ENCODE results near the gene GIT2.
A peak's percentile ranks its signal among the peaks of the same experiment; 100 is the strongest.

The GIT2 gene

GRCh38 chr12:109883461-109883860, 112.7 kb downstream of the GIT2 start:
- H3F3A ChIP-seq (ENCODE audit: control insufficient read depth, insufficient read depth) = no peaks in the 10 kb centered on the region
- peaks cover 14% of the 10 kb centered on the region for H3K79me2 ChIP-seq (ENCODE audit: control insufficient read depth, low read length)
- no peaks in the 10 kb centered on the region for H3K9me2 ChIP-seq (replicated peaks; ENCODE audit: control insufficient read depth, low read length)
- no peak overlapping the region for H3K4me3 ChIP-seq (ENCODE audit: low read length)
- no peaks in the 10 kb centered on the region for H3K9me3 ChIP-seq (ENCODE audit: control insufficient read depth, insufficient read depth, low read length)
- no peak overlapping the region for H3K4me2 ChIP-seq (ENCODE audit: low read length)
- H3K27ac ChIP-seq (ENCODE audit: low read depth, low read length) = no peak overlapping the region
- H4K20me1 ChIP-seq (ENCODE audit: control insufficient read depth, insufficient read depth, low read depth, low read length) = no peaks in the 10 kb centered on the region
- H3K27me3 ChIP-seq (ENCODE audit: control insufficient read depth, low read length) = peaks cover 5% of the 10 kb centered on the region; the same call in 1 of the 2 replicates
- TF ChIP-seq CTCF (IDR thresholded peaks at IDR 0.05; ENCODE audit: low read depth, low read length, poor library complexity, severe bottlenecking) (no peak), EZH2phosphoT487 (IDR thresholded peaks at IDR 0.05; ENCODE audit: borderline replicate concordance, low read length) (no peak)
- peaks cover 27% of the 10 kb centered on the region for H3K4me1 ChIP-seq (ENCODE audit: control insufficient read depth, low read length)
- no peaks in the 10 kb centered on the region for H3K36me3 ChIP-seq (ENCODE audit: control insufficient read depth, low read length)

GRCh38 chr12:109881752-109882151, 114.4 kb downstream of the GIT2 start:
- TF ChIP-seq CTCF (IDR thresholded peaks at IDR 0.05; ENCODE audit: low read depth, low read length, poor library complexity, severe bottlenecking) = no peak
- TF ChIP-seq EZH2phosphoT487 (IDR thresholded peaks at IDR 0.05; ENCODE audit: borderline replicate concordance, low read length) = no peak
- peaks cover 5% of the 10 kb centered on the region; the same call in 1 of the 2 replicates for H3K27me3 ChIP-seq (ENCODE audit: control insufficient read depth, low read length)
- H3K9me3 ChIP-seq (ENCODE audit: control insufficient read depth, insufficient read depth, low read length) = no peaks in the 10 kb centered on the region
- H3K36me3 ChIP-seq (ENCODE audit: control insufficient read depth, low read length) = no peaks in the 10 kb centered on the region
- no peak overlapping the region for H3K4me3 ChIP-seq (ENCODE audit: low read length)
- no peaks in the 10 kb centered on the region for H4K20me1 ChIP-seq (ENCODE audit: control insufficient read depth, insufficient read depth, low read depth, low read length)
- no peak overlapping the region for H3K4me2 ChIP-seq (ENCODE audit: low read length)
- peaks cover 32% of the 10 kb centered on the region for H3K4me1 ChIP-seq (ENCODE audit: control insufficient read depth, low read length)
- H3K9me2 ChIP-seq (replicated peaks; ENCODE audit: control insufficient read depth, low read length) = no peaks in the 10 kb centered on the region
- peaks cover 14% of the 10 kb centered on the region for H3K79me2 ChIP-seq (ENCODE audit: control insufficient read depth, low read length)
- H3K27ac ChIP-seq (ENCODE audit: low read depth, low read length) = no peak overlapping the region
- H3F3A ChIP-seq (ENCODE audit: control insufficient read depth, insufficient read depth) = no peaks in the 10 kb centered on the region

- Histone ChIP-seq H3K4me1 (ENCODE audit: control insufficient read depth, low read length) (peaks cover 40% of the 10 kb centered on the region), H3K79me2 (ENCODE audit: control insufficient read depth, low read length) (peaks cover 14% of the 10 kb centered on the region), H3K27ac (ENCODE audit: low read depth, low read length) (no peak overlapping the region), H3K36me3 (ENCODE audit: control insufficient read depth, low read length) (no peaks in the 10 kb centered on the region), H3K9me3 (ENCODE audit: control insufficient read depth, insufficient read depth, low read length) (no peaks in the 10 kb centered on the region), H3F3A (ENCODE audit: control insufficient read depth, insufficient read depth) (no peaks in the 10 kb centered on the region), H4K20me1 (ENCODE audit: control insufficient read depth, insufficient read depth, low read depth, low read length) (no peaks in the 10 kb centered on the region), H3K4me3 (ENCODE audit: low read length) (peak overlapping the region; percentile 75), H3K27me3 (ENCODE audit: control insufficient read depth, low read length) (peaks cover 5% of the 10 kb centered on the region; the same call in 1 of the 2 replicates), H3K4me2 (ENCODE audit: low read length) (peak overlapping the region; percentile 83), H3K9me2 (replicated peaks; ENCODE audit: control insufficient read depth, low read length) (no peaks in the 10 kb centered on the region)
- TF ChIP-seq CTCF (IDR thresholded peaks at IDR 0.05; ENCODE audit: low read depth, low read length, poor library complexity, severe bottlenecking) (no peak), EZH2phosphoT487 (IDR thresholded peaks at IDR 0.05; ENCODE audit: borderline replicate concordance, low read length) (no peak)
Measured at GRCh38 chr12:109880938-109881337, 115.2 kb downstream of the GIT2 start.
